Astrocyte of the cerebellum (primary cell): Measurements from ENCODE around the gene WDR17.

ENCODE experiments used
- DNase-seq: peaks from one replicate; pipeline ENCODE4 v3.0.0-alpha.2; 2011; ENCODE audit warnings: low read depth
- H3K4me3 ChIP-seq: 2 replicates; pipeline ENCODE4 v1.5.1; 2011; ENCODE audit warnings: mild to moderate bottlenecking, low read depth, low read length, moderate library complexity
- in situ Hi-C: cut with HindIII; loops from 2 replicates; pipeline ENCODE4 v1.10.0; 2017; ENCODE audit warnings: low sequenced_read_pairs
- TF ChIP-seq, protein P1 (sequence below): IDR thresholded peaks from 2 replicates; pipeline ENCODE4 v1.5.1; 2012; ENCODE audit warnings: low read length, low read depth, moderate library complexity, mild to moderate bottlenecking; ENCODE audit errors: missing control alignments

WDR17 gene

DNA sequence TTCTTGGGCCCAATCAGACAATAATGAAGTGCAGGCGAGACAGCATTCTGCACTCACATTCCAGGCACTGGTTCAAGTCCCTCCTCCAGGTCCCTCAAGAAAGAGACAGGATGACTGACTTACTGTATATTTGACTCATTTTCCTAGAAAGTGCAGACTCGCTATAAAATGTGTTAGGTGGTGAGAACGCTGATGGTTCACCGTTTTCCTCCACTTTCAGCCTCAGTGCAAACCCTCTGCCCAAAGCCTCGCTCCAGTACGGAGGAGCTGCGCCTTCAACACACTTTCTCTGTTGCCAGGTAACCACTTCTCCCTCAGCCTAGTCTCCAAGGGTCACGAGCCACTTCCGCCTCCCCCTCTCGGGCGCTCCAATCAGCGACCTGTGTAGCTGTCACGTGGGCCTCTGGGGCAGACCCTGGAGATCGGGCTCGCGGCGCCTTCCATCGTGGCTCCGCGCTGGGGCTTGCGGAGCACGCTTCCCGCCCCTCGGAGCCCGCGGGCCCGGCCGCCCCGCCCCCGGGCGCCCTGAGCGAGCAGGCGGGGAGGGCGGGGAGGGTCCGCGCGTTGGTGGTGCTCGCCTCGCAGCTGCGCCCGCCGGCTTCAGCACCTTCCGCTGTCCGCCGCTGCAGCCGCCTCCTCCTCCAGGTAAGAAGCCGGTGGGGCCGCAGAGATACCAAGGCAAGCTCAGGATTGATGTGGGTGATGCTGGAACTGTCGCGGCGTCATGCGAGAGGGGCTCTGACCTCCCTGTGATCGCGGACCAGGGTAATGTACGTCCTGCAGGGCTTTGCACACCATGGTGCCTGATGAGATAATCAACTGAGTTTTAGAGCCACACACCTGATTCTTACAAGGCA, at the start of gene WDR17:
WDR17 (plus strand) TSS at position 407 of the 857 bp plus-strand sequence. CDS start 45,740 bp downstream, outside the sequence.
- DNase-seq = peak; percentile 61
- TF ChIP-seq, protein P1, sequence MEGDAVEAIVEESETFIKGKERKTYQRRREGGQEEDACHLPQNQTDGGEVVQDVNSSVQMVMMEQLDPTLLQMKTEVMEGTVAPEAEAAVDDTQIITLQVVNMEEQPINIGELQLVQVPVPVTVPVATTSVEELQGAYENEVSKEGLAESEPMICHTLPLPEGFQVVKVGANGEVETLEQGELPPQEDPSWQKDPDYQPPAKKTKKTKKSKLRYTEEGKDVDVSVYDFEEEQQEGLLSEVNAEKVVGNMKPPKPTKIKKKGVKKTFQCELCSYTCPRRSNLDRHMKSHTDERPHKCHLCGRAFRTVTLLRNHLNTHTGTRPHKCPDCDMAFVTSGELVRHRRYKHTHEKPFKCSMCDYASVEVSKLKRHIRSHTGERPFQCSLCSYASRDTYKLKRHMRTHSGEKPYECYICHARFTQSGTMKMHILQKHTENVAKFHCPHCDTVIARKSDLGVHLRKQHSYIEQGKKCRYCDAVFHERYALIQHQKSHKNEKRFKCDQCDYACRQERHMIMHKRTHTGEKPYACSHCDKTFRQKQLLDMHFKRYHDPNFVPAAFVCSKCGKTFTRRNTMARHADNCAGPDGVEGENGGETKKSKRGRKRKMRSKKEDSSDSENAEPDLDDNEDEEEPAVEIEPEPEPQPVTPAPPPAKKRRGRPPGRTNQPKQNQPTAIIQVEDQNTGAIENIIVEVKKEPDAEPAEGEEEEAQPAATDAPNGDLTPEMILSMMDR = no peak
- peak within 1 kb of the TSS; percentile 69 for H3K4me3 ChIP-seq
- in situ Hi-C loops = no loop called here

DNA sequence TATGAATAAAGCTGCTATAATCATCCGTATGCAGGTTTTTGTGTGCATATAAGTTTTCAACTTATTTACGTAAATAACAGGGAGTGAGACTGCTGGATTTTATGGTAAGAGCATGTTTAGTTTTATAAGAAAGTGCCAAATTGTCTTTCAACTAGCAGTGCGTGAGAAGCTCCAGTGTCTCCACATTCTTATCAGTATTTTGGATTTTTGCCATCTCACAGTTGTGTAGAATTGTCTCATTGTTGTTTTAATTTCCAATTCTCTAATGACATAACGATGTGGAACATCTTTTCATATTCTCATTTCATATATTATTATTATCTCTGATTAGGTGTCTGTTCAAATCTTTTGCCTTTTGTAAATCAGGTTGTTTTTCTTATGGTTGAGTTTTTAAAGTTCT, 49.0 kb upstream of the WDR17 start:
- no peak overlapping the region for H3K4me3 ChIP-seq
- TF ChIP-seq, protein P1 = no peak
- DNase-seq = no peak
- in situ Hi-C loops = no loop called here

DNA sequence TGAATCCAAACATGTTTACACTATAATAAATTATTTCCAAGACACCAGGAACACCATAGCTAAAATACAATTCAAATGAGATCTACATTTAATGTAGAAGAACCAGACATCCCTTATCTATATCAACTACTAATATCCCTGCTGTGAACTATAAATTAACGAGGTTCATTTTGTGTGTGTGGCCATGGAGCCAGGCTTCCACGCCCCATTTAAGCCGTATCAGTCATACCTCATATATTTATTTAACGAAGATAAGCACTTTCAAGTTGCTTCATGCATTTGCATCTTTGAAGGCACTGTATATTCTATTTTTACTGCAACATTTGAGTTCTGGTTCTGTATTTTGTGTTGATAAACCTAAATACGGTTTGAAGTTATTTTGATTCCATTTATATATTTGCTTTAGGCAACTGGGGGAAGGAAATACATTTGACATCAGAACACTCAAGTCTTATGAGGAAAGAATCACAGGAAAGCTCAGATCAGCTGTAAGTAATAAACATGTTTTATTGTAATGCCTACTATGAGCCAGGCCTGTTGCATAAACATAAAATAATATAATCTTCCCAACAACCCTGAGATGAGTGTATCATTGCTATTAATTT, 45.1 kb upstream of the WDR17 start:
- in situ Hi-C loops = no loop called here
- TF ChIP-seq, protein P1 = no peak
- no peak overlapping the region for H3K4me3 ChIP-seq
- DNase-seq = no peak

DNA sequence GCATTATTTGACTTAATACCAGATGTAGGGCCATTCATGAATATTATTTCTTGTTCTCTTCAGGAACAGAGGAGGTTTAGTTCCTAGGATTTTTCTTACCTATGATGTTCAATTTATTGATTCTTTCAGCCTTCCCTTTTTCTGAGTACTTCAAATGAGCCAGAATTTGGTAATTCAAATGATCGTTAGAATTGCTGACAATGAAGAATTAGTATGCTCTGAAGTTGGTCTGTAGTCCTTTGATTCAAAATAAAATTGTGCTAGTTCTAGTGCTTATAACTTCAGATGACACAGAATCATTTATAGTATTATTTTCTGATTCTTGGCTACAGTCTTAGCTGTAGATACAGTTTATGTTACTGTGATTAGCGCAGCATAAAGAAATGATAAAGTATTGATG, 35.2 kb upstream of the WDR17 start:
- TF ChIP-seq, protein P1 = no peak
- no peak overlapping the region for H3K4me3 ChIP-seq
- in situ Hi-C loops = loop anchor here (25.0 kb wide), 1 partner anchor 307 kb away; no protein-coding TSS in a partner anchor

DNA sequence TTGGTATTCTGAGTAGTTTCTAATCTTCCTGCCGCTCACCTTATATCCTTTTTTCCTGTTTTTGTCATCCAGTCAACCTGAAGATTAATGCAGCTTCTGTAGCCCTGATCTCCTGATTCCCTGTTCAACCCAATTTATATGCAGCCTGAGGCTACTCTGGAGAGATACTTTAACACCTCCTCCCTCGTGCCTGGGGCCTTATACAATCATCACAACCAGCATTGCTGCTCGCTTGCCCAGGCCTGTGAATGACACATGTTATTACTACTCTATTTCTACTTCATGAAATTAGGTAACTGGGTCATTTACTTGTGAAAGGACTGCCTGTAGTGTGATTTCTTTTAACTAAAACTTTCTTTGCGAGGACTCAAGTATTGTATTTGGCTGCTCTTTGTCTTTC, 33.7 kb upstream of the WDR17 start:
- in situ Hi-C loops = loop anchor here (25.0 kb wide), 1 partner anchor 305 kb away; no protein-coding TSS in a partner anchor
- H3K4me3 ChIP-seq = no peak overlapping the region
- TF ChIP-seq, protein P1 = no peak
- DNase-seq = no peak

More for the DNA sequence above, 35.2 kb upstream of the WDR17 start:
- DNase-seq = no peak

DNA sequence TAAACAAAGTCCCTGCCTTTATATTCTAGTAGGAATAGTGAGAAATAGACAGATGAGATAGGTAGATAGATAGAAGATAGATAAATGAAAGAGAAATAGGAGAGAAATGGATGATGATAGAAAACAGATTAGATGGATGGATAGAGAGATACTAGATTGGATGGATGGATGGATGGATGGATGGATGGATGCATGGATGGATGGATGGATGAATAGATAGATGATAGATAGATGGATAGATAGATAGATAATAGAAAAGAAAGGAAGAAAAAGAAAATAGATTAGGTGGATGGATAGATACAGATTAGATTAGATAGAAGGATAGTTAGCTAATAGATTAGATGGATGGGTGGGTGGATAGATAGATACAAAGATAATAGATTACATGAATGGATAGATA, 33.2 kb upstream of the WDR17 start:
- DNase-seq = no peak
- H3K4me3 ChIP-seq = no peak overlapping the region
- in situ Hi-C loops = loop anchor here (25.0 kb wide), 1 partner anchor 305 kb away; no protein-coding TSS in a partner anchor
- TF ChIP-seq, protein P1 = no peak
